Fibroblast of pulmonary artery (primary cell): ENCODE results near the gene MED25.

Experiments
- DNase-seq: peaks from one replicate; pipeline ENCODE4 v3.0.0-alpha.2; 2010; ENCODE audit warnings: low read depth
- H3K4me3 ChIP-seq: replicated peaks from 2 replicates; pipeline ENCODE4 v1.5.1; 2011; ENCODE audit warnings: low read depth, mild to moderate bottlenecking, control low read depth, low read length, moderate library complexity
- TF ChIP-seq, protein P1 (sequence below): IDR thresholded peaks from 2 replicates; pipeline ENCODE4 v1.5.1; 2011; ENCODE audit warnings: mild to moderate bottlenecking, control low read depth, low read length, inconsistent platforms; ENCODE audit errors: missing control alignments

MED25 gene

DNA sequence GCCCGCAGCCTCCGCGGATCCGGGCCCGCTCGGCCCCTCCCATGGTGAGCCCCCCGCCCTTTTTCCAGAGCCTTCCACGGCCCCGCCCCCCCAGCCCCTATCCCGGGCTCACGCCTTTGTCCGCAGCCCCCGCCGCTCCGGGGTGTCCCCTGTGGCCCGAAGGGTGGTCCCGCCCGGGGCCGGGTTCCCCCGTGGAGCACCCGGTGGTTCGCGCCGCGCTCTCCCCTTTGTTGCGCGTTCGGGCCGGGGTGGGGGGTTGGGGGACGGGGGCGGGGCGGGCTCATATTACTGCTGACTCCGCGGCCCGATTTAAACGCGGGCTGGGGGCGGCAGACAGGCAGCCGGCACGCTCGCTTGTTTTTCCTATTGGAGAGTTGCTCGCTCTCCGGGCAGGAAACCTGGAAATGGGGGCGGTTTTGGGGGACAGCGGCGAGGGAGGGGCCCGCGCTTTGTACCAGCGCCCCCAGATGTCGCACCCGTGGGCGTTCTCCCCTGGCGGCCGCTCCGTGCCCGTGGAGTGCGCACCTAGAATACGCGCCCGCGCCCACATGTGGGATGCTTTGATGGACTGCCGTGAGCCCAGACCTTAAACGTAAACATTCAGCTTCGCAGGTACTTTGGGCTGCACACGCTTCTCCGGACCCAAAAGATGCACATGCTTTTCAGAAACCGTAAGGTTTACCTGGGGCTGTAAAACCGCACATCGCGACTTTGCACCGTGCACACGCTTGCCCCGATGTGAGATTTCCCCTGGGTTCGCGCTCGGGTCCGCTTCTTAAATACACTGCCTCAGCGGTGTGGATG, 33.6 kb downstream of the MED25 start:
- H3K4me3 ChIP-seq, result peak overlapping the region; percentile 63
- TF ChIP-seq, protein P1, sequence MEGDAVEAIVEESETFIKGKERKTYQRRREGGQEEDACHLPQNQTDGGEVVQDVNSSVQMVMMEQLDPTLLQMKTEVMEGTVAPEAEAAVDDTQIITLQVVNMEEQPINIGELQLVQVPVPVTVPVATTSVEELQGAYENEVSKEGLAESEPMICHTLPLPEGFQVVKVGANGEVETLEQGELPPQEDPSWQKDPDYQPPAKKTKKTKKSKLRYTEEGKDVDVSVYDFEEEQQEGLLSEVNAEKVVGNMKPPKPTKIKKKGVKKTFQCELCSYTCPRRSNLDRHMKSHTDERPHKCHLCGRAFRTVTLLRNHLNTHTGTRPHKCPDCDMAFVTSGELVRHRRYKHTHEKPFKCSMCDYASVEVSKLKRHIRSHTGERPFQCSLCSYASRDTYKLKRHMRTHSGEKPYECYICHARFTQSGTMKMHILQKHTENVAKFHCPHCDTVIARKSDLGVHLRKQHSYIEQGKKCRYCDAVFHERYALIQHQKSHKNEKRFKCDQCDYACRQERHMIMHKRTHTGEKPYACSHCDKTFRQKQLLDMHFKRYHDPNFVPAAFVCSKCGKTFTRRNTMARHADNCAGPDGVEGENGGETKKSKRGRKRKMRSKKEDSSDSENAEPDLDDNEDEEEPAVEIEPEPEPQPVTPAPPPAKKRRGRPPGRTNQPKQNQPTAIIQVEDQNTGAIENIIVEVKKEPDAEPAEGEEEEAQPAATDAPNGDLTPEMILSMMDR, result no peak
- no peak for DNase-seq

DNA sequence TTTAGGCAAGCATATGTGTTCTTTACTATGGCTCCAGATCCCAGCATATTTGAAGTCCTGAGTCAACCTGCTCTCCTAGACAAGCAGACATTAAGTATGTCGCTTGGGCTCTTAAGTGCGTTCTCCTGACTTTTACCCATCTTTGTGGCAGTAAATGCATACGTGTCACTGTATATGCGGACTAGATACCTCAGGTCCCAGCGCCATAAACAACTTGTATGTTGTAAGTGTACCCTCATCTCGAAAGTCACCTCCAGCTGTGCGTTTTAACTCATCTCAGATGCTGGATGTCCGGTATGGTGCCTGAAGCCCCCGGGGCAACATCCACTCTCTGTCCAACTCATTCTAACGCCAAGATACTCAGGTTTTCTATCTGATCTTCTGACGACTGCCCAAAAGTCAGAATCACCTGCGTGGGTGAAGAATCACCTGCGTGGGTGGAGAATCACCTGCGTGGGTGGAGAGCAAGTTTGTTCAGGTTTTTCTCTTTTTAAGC, 34.6 kb downstream of the MED25 start:
- no peak for DNase-seq
- peak overlapping the region; percentile 63 for H3K4me3 ChIP-seq
- TF ChIP-seq, protein P1, result no peak

- no peak for DNase-seq
- no peak overlapping the region for H3K4me3 ChIP-seq
- TF ChIP-seq, protein P1, result no peak
Measured at GRCh38 chr19:49853852-49854377, 35.8 kb downstream of the MED25 start.

DNA sequence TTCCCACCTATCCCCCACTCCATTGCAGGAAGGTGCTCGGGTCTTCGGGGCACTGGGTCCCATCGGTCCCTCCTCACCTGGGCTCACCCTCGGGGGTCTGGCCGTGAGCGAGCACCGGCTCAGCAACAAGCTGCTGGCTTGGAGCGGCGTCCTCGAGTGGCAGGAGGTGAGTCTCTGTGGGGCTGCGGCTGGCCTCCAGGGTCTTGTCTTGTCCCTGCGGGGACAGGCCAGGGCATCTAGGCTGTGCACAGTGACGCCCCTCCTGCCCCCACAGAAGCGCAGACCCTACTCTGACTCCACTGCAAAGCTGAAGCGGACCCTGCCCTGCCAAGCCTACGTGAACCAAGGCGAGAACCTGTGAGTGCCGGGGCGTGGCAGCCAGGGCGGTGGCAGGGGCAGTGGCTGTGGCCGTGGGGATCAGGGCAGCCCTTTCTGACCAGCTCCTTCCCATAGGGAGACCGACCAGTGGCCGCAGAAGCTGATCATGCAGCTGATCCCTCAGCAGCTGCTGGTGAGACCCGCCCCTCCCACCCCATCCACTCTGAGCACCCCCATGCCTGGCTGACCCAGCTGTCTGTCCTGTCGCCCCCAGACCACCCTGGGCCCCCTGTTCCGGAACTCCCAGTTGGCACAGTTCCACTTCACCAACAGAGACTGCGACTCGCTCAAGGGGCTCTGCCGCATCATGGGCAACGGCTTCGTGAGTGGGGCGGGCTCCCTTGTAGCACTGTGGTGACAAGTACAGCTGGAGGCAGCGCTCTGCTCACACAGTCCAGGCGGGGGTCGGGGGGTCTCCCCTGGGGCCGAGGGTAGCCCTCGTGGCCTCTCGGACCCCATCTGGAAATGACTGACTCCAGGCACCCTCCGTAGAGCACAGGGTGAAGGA, 36.5 kb downstream of the MED25 start:
- H3K4me3 ChIP-seq, result no peak overlapping the region
- TF ChIP-seq, protein P1, result no peak
- DNase-seq, result no peak

- H3K4me3 ChIP-seq, result no peak overlapping the region
- TF ChIP-seq, protein P1, result no peak
- DNase-seq, result no peak
Measured at GRCh38 chr19:49855277-49855675, 37.2 kb downstream of the MED25 start.

GRCh38 chr19:49855676-49856573, 37.8 kb downstream of the MED25 start:
- H3K4me3 ChIP-seq, result no peak overlapping the region
- DNase-seq, result no peak
- TF ChIP-seq, protein P1, result no peak
